Activated gamma-delta T cell treated with anti-CD3 and anti-CD28 coated beads, Interleukin-2, amount 50 U/mL, for 16 hours (primary cell): Measurements from ENCODE around the gene IL10RA.

ENCODE experiments used
- DNase-seq: peaks from one replicate; pipeline ENCODE4 v3.0.0-alpha.2; 2020; ENCODE audit warnings: low read depth

Gene IL10RA

DNA sequence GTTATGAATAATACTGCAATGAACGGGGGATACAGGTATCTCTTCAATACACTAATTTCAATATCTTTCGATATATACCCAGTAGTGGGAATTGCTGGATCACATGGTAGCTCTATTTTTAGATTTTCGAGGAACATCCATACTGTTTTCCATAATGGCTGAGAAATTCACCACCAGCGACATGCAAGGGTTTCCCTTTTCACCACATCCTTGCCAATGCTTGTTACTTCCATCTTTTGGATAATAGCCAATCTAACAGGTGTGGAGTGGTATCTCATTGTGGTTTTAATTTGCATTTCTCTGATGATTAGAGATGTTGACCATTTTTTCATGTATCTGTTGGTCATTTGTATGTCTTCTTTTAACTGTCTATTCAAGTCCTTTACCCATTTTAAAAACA lies 5.9 kb downstream of the IL10RA start:
- no peak for DNase-seq

DNA sequence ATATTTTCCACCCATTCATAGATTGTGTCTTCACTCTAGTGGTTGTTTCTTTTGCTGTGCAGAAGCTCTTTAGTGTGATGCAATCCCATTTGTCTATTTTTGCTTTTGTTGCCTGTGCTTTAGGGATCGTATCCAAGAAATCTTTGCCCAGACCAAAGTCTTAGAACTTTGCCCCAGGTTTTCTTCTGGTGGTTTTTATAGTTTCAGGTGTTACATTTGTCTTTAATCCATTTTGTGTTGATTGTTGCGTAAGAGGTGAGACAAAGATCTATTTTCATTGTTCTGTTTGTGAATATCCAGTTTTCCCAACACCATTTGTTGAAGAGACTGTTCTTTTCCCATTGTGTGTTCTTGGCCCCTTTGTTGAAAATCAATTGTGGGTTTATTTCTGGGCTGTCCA lies 6.4 kb downstream of the IL10RA start:
- DNase-seq: no peak

GRCh38 chr11:117993988-117994745 lies 8.0 kb downstream of the IL10RA start:
- DNase-seq: no peak

- no peak for DNase-seq
These were observed 9.3 kb downstream of the IL10RA start for GRCh38 chr11:117995472-117995871.

DNA sequence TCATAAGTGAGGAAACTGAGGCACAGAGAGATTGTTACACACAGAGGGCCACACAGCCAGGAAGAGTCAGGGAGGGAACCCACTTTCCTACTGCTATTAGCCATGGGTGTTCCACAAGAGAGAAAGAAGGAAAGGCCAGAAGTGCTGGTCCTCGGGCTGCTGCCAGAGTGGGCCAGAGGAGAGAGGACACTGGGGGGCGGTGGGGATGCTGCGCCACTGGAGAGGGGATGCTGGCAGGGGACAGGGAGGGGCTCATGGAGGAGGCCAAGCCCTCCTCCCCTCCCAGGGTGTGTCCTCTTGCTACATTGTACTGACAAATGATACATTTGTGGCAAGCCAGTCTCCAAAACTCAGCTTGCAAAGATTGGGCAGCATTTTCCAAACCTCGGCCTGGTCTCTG lies 9.9 kb downstream of the IL10RA start:
- no peak for DNase-seq

DNA sequence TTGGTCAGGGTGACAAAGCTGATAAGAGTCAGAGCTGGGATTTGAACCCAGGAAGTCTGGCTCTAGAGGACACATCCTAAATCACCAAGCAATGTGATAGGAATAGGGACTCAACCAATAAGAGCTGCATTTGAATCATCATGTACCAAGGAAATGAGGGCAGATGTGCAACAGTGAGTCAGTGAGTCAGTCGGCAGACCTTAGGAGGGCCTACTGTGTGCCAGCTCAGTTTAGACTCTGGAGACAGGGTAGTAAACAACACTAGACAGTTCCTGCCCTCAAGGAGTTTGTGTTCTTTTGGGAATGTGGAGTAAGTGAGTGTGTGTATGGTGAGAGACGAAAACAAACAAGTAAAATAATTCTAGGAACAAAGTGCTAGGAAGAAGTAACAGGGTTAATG lies 11.2 kb downstream of the IL10RA start:
- no peak for DNase-seq

DNA sequence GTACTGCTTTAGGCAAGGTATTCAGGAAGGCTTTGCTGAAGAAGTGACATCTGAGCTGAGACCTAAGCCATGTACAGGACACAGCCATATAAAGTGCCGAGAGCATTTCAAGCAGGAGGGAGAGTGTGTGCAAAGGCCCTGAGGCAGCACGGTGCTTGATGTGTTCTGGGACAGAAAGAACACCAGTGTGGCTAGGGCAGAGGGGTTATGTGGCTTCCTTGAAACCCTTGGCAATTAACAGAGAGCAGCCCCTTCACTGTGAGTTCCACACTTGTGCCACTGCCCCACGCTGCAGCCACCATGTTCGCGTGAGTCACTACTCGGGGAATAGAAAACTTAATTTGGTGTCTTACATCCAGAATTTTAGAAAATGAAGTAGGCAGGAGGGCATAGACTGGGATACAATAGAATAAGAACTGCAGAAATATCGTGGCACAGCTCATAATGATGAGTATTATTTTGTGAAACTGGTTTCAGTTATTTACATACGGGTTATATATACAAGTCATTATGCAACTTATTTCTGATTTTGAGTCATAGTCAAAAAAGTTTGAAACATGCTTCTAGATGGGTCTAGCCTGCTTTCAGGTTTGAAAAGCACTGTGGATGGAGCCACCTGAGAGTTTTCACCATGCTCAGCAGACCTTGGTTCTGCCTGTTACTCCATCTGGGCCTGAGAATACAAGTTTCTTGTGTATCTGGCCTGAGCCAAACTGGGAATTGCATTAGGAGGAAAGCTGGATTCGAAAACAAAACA lies 11.8 kb downstream of the IL10RA start:
- DNase-seq: no peak

- no peak for DNase-seq
These were observed 12.6 kb downstream of the IL10RA start for GRCh38 chr11:117998664-117999353.

- DNase-seq: no peak
These were observed 13.3 kb downstream of the IL10RA start for GRCh38 chr11:117999354-117999993.

DNA sequence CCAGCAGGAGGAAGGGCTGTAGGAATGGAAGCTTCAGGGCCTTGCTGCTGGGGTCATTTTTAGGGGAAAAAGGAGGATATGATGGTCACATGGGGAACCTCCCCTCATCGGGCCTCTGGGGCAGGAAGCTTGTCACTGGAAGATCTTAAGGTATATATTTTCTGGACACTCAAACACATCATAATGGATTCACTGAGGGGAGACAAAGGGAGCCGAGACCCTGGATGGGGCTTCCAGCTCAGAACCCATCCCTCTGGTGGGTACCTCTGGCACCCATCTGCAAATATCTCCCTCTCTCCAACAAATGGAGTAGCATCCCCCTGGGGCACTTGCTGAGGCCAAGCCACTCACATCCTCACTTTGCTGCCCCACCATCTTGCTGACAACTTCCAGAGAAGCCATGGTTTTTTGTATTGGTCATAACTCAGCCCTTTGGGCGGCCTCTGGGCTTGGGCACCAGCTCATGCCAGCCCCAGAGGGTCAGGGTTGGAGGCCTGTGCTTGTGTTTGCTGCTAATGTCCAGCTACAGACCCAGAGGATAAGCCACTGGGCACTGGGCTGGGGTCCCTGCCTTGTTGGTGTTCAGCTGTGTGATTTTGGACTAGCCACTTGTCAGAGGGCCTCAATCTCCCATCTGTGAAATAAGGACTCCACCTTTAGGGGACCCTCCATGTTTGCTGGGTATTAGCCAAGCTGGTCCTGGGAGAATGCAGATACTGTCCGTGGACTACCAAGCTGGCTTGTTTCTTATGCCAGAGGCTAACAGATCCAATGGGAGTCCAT lies 14.1 kb downstream of the IL10RA start:
- DNase-seq: no peak

DNA sequence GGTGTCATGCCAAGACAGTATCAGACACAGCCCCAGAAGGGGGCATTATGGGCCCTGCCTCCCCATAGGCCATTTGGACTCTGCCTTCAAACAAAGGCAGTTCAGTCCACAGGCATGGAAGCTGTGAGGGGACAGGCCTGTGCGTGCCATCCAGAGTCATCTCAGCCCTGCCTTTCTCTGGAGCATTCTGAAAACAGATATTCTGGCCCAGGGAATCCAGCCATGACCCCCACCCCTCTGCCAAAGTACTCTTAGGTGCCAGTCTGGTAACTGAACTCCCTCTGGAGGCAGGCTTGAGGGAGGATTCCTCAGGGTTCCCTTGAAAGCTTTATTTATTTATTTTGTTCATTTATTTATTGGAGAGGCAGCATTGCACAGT lies 14.6 kb downstream of the IL10RA start:
- no peak for DNase-seq

DNA sequence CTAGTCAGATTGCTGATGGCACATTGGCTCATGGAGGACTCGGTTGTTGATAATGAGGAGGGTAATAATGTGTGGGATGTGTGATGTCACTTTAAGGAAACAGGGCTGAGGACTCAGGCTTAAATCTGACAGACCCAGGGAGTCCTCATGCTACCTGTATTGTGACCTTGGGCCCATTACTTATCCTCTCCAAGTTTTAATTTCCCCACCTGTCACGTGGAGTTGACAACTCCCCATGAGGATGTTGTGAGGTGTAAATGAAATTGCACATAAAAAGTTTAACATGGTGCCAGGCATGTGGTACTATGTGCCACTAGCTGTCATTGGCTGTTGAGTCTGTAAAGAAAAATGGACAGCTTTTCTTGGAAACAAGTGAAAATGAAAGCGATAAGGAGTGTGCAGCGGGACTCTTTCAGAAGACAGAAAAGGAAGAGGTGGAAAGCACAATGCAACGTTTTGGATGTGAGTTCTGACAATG lies 15.3 kb downstream of the IL10RA start:
- no peak for DNase-seq

DNA sequence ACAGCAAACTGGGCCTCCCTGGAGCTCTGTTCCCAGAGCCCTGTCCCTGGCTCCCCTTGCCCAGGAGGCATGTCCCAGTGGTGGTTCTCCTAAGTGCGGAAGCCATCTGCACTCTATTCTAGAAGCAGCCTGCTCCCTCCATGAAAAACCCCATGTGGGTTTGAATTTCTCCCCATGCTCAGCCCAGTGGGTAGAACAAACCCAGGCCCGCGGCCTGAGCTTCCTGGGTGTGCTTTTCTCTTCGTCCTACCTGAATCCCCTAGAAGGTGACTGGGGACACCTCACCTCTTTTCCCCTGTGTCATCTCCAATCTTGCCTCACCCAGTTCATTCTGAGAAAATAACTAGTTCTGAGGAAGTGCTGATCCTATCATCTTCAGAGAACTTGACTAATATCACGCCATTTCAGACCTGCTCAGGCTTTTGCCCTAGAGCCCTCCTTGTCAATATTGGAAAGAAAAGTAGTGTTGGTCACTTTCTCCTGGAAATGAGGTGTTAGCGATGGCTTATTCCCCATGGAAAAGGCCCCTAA lies 15.9 kb downstream of the IL10RA start:
- DNase-seq: no peak

- peak; percentile 38 for DNase-seq
These were observed 16.6 kb downstream of the IL10RA start for GRCh38 chr11:118002541-118003423.

DNA sequence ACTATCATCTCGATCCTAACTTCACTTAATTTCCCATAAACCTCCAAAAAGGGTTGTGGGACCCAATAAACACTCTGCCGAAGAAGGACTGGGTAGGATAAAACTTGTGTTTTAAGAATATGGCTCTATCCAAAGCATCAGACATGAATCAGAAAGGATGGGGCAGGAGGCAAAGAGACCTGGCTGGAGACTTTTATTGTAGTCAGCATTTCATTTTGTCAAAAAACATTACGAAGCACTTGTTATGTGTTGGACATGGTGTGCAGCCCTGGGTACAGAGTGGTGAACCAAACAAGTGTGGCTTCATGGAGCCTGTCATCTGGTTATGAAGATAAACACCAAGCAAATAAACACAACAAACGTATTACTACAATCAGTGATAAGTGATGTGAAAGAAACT lies 17.3 kb downstream of the IL10RA start:
- no peak for DNase-seq

- no peak for DNase-seq
These were observed 18.5 kb downstream of the IL10RA start for GRCh38 chr11:118004543-118005223.

DNA sequence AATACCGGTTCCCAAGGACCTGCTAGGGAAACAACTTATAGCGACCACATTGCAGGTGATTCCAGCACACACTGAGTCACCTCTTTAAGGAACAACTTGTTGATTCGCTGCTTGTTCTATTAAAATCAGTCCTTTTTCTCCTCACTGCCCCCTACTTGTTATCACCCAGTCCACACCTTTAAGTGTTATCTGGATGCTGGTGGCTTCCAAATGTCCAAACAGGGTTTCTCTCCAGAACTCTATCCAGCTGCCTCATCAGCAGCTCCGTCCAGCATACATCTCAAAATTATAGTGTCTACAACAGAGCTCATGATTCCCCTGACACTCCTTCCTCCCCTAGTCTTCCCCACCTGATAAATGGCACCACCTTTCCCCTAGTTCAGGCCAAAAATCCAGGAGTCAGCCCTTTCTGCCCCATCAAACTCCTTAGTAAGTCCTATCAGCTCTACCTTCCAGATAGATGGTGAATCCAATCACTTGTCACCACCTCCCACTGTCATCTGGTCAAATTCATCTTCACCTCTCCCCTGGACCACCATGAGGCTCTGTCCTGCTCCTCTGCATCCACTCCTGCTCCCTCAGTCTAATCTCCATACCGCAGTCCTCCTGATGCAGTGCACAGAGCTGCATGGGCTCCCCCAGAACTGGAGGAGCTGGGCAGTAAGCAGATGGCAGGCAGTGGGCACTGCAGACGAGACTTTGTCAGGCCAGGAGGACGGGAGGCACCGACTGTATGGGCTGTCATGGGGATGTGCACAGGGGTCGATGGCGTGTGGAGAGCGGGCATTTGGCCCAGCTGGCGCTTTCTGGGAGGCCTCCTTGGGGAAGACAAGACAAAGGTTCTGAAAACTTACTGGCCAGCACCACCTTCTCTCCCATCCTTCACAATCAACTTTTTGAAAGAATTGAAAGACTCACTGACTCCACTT lies 19.3 kb downstream of the IL10RA start:
- no peak for DNase-seq

- DNase-seq: no peak
These were observed 19.9 kb downstream of the IL10RA start for GRCh38 chr11:118006153-118006534.

DNA sequence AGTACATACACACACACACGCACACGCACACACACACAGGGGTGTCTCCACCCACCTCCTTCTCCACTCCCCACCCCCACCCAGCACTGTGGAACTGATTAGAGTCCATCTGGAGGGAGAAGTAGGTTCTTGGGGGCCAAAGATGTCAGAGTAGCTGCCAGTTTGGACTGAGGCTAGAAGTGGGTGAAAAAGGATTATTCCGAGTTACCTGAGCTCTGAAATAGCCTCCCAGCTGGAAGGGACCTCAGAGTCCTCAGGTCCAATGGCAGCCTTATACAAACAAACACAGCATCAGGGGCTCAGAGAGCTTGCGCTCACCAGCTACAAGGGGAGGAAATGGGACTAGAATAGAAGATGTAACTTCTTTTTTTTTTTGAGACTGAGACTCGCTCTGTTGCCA lies 20.8 kb downstream of the IL10RA start:
- no peak for DNase-seq
